Aorta (tissue), 5 donors: ENCODE data around the gene PLPPR1. TPM values are rescaled to one million over a fixed set of nuclear protein-coding genes. Genes with fewer than 3 reads are reported as not detected.
A peak's percentile ranks its signal among the peaks of the same experiment; 100 is the strongest.

Experiments used
- ATAC-seq: fragments of 200-7000 bp; cut with Tn5 transposase; one replicate; pipeline ENCODE4 v1.9.1; 2022; ENCODE audit warnings: moderate library complexity; ENCODE audit not compliant: low FRiP score
- DNase-seq, 2 donors: peaks; one replicate each; pipeline ENCODE4 v3.0.0-alpha.2; 2020
- H3K27ac ChIP-seq, 2 donors: one replicate each; pipeline ENCODE4 v1.5.1; 2013; ENCODE audit warnings: low read length in 2 of 2, mild to moderate bottlenecking in 2 of 2, moderate library complexity in 2 of 2, control low read depth in 1 of 2, inconsistent platforms in 1 of 2, low read depth in 1 of 2
- H3K27me3 ChIP-seq, 2 donors: one replicate each; pipeline ENCODE4 v1.6.1; 2013; ENCODE audit warnings: control low read depth in 1 of 2, low read length in 1 of 2, mild to moderate bottlenecking in 1 of 2, moderate library complexity in 1 of 2; ENCODE audit not compliant: insufficient read depth in 2 of 2, control insufficient read depth in 1 of 2
- H3K36me3 ChIP-seq, 2 donors: one replicate each; pipeline ENCODE4 v1.6.1; 2013; ENCODE audit warnings: control low read depth in 1 of 2, low read length in 1 of 2, mild to moderate bottlenecking in 1 of 2; ENCODE audit not compliant: insufficient read depth in 2 of 2, control insufficient read depth in 1 of 2
- H3K4me1 ChIP-seq, 2 donors: one replicate each; pipeline ENCODE4 v1.6.1; 2013; ENCODE audit warnings: low read length in 2 of 2, control low read depth in 1 of 2, mild to moderate bottlenecking in 1 of 2, moderate library complexity in 1 of 2; ENCODE audit not compliant: insufficient read depth in 2 of 2, control insufficient read depth in 1 of 2
- H3K4me3 ChIP-seq, 2 donors: one replicate each; pipeline ENCODE4 v1.5.1; 2013; ENCODE audit warnings: low read length in 2 of 2, control low read depth in 1 of 2, mild to moderate bottlenecking in 1 of 2
- H3K9me3 ChIP-seq: one replicate; pipeline ENCODE4 v1.6.1; 2013; ENCODE audit warnings: mild to moderate bottlenecking, low read length; ENCODE audit not compliant: control insufficient read depth
- WGBS, 2 donors: extraction: QIAGEN DNeasy Blood & Tissue Kit; methylation state at CpG; one replicate each; pipeline ENCODE4 v1.1.7; 2013; 5-methylcytosine and 5-hydroxymethylcytosine counted together
- intact Hi-C, 2 donors: fragments of 100-400 bp; cut with DNase I; formaldehyde crosslinking; loops; one replicate each; pipeline versions ENCODE4 v1.14.2 to v1.15.0; 2022
- polyA plus RNA-seq, 2 donors: library from polyadenylated mRNA; stranded (reverse); fragments of 200-250 nt; gene quantifications; one replicate each; pipeline ENCODE4 v1.2.3, GENCODE V29; 2013
- total RNA-seq, 2 donors: library from RNA; stranded (reverse); fragmentation: NEBNext Ultra II Directional; extraction: Animal tissue kit (Norgen Biotek cat#: 25700); gene quantifications; one replicate each; pipeline ENCODE4 v1.2.1, GENCODE V29; 2021
- donor health status: healthy with polysubstance abuse.
- donor health status: Bipolar disorder and iron deficiency.
- donor health status: DM: no; HTN: no; CAD: no.
- donor health status: DM: no; HTN: no; CAD: no.
- donor health status: DM: yes; HTN: yes; CAD: no.

PLPPR1 gene
- total and polyA plus RNA-seq, 4 donors, result not detected

GRCh38 chr9:101311758-101312420, 283.4 kb downstream of the PLPPR1 start:
- ATAC-seq (peak; percentile 70), DNase-seq (no peak)
- Histone ChIP-seq H3K27ac (no peak overlapping the region), H3K4me3 (no peak overlapping the region), H3K36me3 (no peaks in the 10 kb centered on the region), H3K9me3 (no peaks in the 10 kb centered on the region), H3K27me3 (no peaks in the 10 kb centered on the region), H3K4me1 (no peaks in the 10 kb centered on the region)
- intact Hi-C loops, result loop anchor here (5.0 to 10.0 kb wide), 3 partner anchors 597 to 710 kb away; no protein-coding TSS in a partner anchor
- WGBS, 2 donors, result 19 to 21% methylated on average over 4 of the region's 4 CpGs

GRCh38 chr9:101312661-101313060, 284.1 kb downstream of the PLPPR1 start:
- DNase-seq, result no peak
- H3K4me1 ChIP-seq, result no peaks in the 10 kb centered on the region
- H3K4me3 ChIP-seq, result no peak overlapping the region
- H3K27ac ChIP-seq, result no peak overlapping the region
- no peaks in the 10 kb centered on the region for H3K9me3 ChIP-seq
- no peaks in the 10 kb centered on the region for H3K27me3 ChIP-seq
- H3K36me3 ChIP-seq, result no peaks in the 10 kb centered on the region
- intact Hi-C loops, result loop anchor here (5.0 to 10.0 kb wide), 3 partner anchors 598 to 710 kb away; no protein-coding TSS in a partner anchor
- WGBS, 2 donors, result 83 to 87% methylated on average over 8 of the region's 8 CpGs
- ATAC-seq, result no peak

- no peak overlapping the region for H3K27ac ChIP-seq
- no peak for ATAC-seq
- no peak overlapping the region for H3K4me3 ChIP-seq
- no peaks in the 10 kb centered on the region for H3K36me3 ChIP-seq
- H3K4me1 ChIP-seq, result no peaks in the 10 kb centered on the region
- H3K9me3 ChIP-seq, result no peaks in the 10 kb centered on the region
- 77 to 78% methylated on average over 2 of the region's 2 CpGs for WGBS, 2 donors
- DNase-seq, result no peak
- H3K27me3 ChIP-seq, result no peaks in the 10 kb centered on the region
- intact Hi-C loops, result loop anchor here (10.0 kb wide), 2 partner anchors 600 to 710 kb away; no protein-coding TSS in a partner anchor
Observed at GRCh38 chr9:101315112-101315450, 286.6 kb downstream of the PLPPR1 start.

GRCh38 chr9:101317735-101318134, 289.2 kb downstream of the PLPPR1 start:
- intact Hi-C loops, result loop anchor here (10.0 kb wide), 2 partner anchors 603 to 713 kb away; no protein-coding TSS in a partner anchor
- H3K36me3 ChIP-seq, result no peaks in the 10 kb centered on the region
- H3K4me3 ChIP-seq, result no peak overlapping the region
- no peaks in the 10 kb centered on the region for H3K4me1 ChIP-seq
- H3K27ac ChIP-seq, result no peak overlapping the region
- H3K27me3 ChIP-seq, result no peaks in the 10 kb centered on the region
- no peaks in the 10 kb centered on the region for H3K9me3 ChIP-seq
- DNase-seq (no peak), ATAC-seq (no peak)

- Histone ChIP-seq H3K27me3 (no peaks in the 10 kb centered on the region), H3K36me3 (no peaks in the 10 kb centered on the region), H3K4me1 (no peaks in the 10 kb centered on the region), H3K9me3 (no peaks in the 10 kb centered on the region), H3K4me3 (no peak overlapping the region), H3K27ac (no peak overlapping the region)
- ATAC-seq (no peak), DNase-seq (no peak)
- intact Hi-C loops, result no loop called here
- 78 to 89% methylated on average over 3 of the region's 3 CpGs for WGBS, 2 donors
Observed at GRCh38 chr9:101323129-101323528, 294.6 kb downstream of the PLPPR1 start.

GRCh38 chr9:101324245-101324804, 295.8 kb downstream of the PLPPR1 start:
- no peak for DNase-seq
- ATAC-seq, result no peak
- Histone ChIP-seq H3K27ac (no peak overlapping the region), H3K27me3 (no peaks in the 10 kb centered on the region), H3K4me3 (no peak overlapping the region), H3K4me1 (no peaks in the 10 kb centered on the region), H3K9me3 (no peaks in the 10 kb centered on the region), H3K36me3 (no peaks in the 10 kb centered on the region)
- intact Hi-C loops, result no loop called here
- 67 to 71% methylated on average over 3 of the region's 3 CpGs for WGBS, 2 donors

GRCh38 chr9:101325053-101325452, 296.5 kb downstream of the PLPPR1 start:
- H3K4me3 ChIP-seq, result no peak overlapping the region
- no peaks in the 10 kb centered on the region for H3K4me1 ChIP-seq
- no peak overlapping the region for H3K27ac ChIP-seq
- intact Hi-C loops, result no loop called here
- no peaks in the 10 kb centered on the region for H3K36me3 ChIP-seq
- H3K27me3 ChIP-seq, result no peaks in the 10 kb centered on the region
- DNase-seq (no peak), ATAC-seq (no peak)
- H3K9me3 ChIP-seq, result no peaks in the 10 kb centered on the region
- WGBS, 2 donors, result 53 to 54% methylated on average over 2 of the region's 2 CpGs

- no peaks in the 10 kb centered on the region for H3K36me3 ChIP-seq
- no peak for ATAC-seq
- intact Hi-C loops, result no loop called here
- no peak overlapping the region for H3K4me3 ChIP-seq
- no peaks in the 10 kb centered on the region for H3K9me3 ChIP-seq
- H3K27me3 ChIP-seq, result no peaks in the 10 kb centered on the region
- H3K27ac ChIP-seq, result no peak overlapping the region
- H3K4me1 ChIP-seq, result no peaks in the 10 kb centered on the region
- WGBS, 2 donors, result 41 to 46% methylated on average over 1 of the region's 1 CpG
- DNase-seq, result no peak
Observed at GRCh38 chr9:101326035-101326434, 297.5 kb downstream of the PLPPR1 start.

GRCh38 chr9:101326501-101326900, 298.0 kb downstream of the PLPPR1 start:
- H3K4me1 ChIP-seq, result no peaks in the 10 kb centered on the region
- no peak overlapping the region for H3K27ac ChIP-seq
- no peaks in the 10 kb centered on the region for H3K9me3 ChIP-seq
- WGBS, 2 donors, result 52 to 61% methylated on average over 1 of the region's 1 CpG
- DNase-seq (no peak), ATAC-seq (no peak)
- no peak overlapping the region for H3K4me3 ChIP-seq
- no peaks in the 10 kb centered on the region for H3K36me3 ChIP-seq
- H3K27me3 ChIP-seq, result no peaks in the 10 kb centered on the region
- intact Hi-C loops, result no loop called here
